Parathyroid adenoma (tissue), 2 donors: Measurements from ENCODE around the gene GID8.

Experiments
- H2AFZ ChIP-seq: fragments of 300-600 bp; sonication (generic); one replicate; pipeline ENCODE4 v1.7.0; 2017; ENCODE audit warnings: antibody characterized with exemption, mild to moderate bottlenecking
- H3K27ac ChIP-seq: fragments of 300-600 bp; sonication (generic); one replicate; pipeline ENCODE4 v1.7.0; 2017
- H3K27me3 ChIP-seq: fragments of 300-600 bp; sonication (generic); one replicate; pipeline ENCODE4 v1.7.0; 2017; ENCODE audit warnings: low read length; ENCODE audit not compliant: control insufficient read depth, insufficient read depth
- H3K36me3 ChIP-seq: fragments of 300-600 bp; sonication (generic); one replicate; pipeline ENCODE4 v1.7.0; 2017; ENCODE audit warnings: low read length; ENCODE audit not compliant: control insufficient read depth, insufficient read depth
- H3K4me1 ChIP-seq: fragments of 300-600 bp; sonication (generic); one replicate; pipeline ENCODE4 v1.7.0; 2017; ENCODE audit warnings: control low read depth
- H3K4me2 ChIP-seq: fragments of 300-600 bp; sonication (generic); one replicate; pipeline ENCODE4 v1.7.0; 2017; ENCODE audit warnings: low read length
- H3K4me3 ChIP-seq: fragments of 300-600 bp; sonication (generic); one replicate; pipeline ENCODE4 v1.7.0; 2017; ENCODE audit warnings: low read depth, low read length
- H3K79me2 ChIP-seq: fragments of 300-600 bp; sonication (generic); one replicate; pipeline ENCODE4 v1.7.0; 2017; ENCODE audit warnings: control low read depth
- H3K9ac ChIP-seq: fragments of 300-600 bp; sonication (generic); one replicate; pipeline ENCODE4 v1.7.0; 2017; ENCODE audit warnings: mild to moderate bottlenecking
- H3K9me3 ChIP-seq: fragments of 300-600 bp; sonication (generic); one replicate; pipeline ENCODE4 v1.7.0; 2017; ENCODE audit warnings: low read length; ENCODE audit not compliant: control insufficient read depth
- TF ChIP-seq, protein P1 (sequence below): fragments of 300-600 bp; sonication (generic); IDR thresholded peaks from one replicate; pipeline ENCODE4 v1.7.0; 2017; ENCODE audit warnings: antibody characterized with exemption, mild to moderate bottlenecking
- donor health status: primary hyperparathyroidism.

The GID8 gene

DNA sequence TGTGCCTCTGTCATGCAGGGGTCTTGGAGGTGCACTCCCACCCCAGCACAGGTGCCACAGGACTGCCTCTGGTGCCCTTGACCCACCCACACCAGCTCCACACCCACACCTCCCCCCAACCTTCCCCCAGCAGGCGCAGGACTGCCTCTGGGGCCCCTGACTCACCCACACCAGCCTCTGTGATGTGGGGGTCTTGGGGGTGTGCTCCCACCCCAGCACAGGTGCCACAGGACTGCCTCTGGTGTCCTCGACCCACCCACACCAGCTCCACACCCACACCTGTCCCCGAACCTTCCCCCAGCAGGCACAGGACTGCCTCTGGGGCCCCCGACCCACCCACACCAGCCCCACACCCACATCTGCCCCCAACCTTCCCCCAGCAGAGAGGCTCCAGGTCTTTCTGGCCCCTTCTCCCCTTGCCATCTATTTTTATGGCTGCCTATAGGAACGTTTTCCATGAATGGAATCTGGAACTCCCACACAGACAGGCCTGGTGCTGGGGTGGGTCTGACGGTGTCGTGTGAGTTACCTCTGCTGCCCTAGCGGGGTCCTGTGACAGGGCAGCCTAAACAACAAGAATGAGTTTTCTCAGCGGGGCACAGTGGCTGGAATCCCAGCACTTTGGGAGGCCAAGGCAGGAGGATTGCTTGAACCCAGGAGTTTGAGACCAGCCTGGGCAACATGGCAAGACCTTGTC, 38.0 kb downstream of the GID8 start:
- no peak overlapping the region for H2AFZ ChIP-seq
- peaks cover 9% of the 10 kb centered on the region for H3K27me3 ChIP-seq
- H3K4me2 ChIP-seq = no peak overlapping the region
- TF ChIP-seq, protein P1, sequence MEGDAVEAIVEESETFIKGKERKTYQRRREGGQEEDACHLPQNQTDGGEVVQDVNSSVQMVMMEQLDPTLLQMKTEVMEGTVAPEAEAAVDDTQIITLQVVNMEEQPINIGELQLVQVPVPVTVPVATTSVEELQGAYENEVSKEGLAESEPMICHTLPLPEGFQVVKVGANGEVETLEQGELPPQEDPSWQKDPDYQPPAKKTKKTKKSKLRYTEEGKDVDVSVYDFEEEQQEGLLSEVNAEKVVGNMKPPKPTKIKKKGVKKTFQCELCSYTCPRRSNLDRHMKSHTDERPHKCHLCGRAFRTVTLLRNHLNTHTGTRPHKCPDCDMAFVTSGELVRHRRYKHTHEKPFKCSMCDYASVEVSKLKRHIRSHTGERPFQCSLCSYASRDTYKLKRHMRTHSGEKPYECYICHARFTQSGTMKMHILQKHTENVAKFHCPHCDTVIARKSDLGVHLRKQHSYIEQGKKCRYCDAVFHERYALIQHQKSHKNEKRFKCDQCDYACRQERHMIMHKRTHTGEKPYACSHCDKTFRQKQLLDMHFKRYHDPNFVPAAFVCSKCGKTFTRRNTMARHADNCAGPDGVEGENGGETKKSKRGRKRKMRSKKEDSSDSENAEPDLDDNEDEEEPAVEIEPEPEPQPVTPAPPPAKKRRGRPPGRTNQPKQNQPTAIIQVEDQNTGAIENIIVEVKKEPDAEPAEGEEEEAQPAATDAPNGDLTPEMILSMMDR = no peak
- no peak overlapping the region for H3K4me3 ChIP-seq
- no peaks in the 10 kb centered on the region for H3K79me2 ChIP-seq
- H3K9ac ChIP-seq = no peak overlapping the region
- no peaks in the 10 kb centered on the region for H3K9me3 ChIP-seq
- no peaks in the 10 kb centered on the region for H3K4me1 ChIP-seq
- H3K36me3 ChIP-seq = no peaks in the 10 kb centered on the region
- no peak overlapping the region for H3K27ac ChIP-seq

DNA sequence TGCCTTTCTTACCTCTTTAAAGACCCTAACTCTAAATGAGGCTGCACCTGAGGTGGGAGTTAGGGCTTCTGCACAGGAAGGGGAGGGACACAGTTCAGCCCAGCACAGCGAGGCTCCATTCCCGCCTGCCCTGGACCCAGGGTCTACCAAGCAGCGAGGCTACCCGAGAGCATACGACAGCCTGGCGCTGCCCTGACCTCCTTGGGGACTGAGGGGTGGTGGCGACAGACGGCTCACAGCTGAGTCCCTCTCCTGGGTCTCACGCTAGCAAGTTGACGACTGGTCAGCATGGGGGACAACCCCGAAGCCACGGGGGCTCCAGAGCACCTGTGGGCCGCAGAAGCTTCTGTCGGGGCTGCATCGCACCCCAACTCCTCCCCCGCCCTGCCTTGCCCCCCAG, 38.9 kb downstream of the GID8 start:
- Histone ChIP-seq H3K79me2 (no peaks in the 10 kb centered on the region), H2AFZ (no peak overlapping the region), H3K4me2 (no peak overlapping the region), H3K36me3 (no peaks in the 10 kb centered on the region), H3K9me3 (no peaks in the 10 kb centered on the region), H3K4me3 (no peak overlapping the region), H3K9ac (no peak overlapping the region), H3K4me1 (no peaks in the 10 kb centered on the region), H3K27ac (no peak overlapping the region), H3K27me3 (peaks cover 7% of the 10 kb centered on the region)
- TF ChIP-seq, protein P1 = no peak

DNA sequence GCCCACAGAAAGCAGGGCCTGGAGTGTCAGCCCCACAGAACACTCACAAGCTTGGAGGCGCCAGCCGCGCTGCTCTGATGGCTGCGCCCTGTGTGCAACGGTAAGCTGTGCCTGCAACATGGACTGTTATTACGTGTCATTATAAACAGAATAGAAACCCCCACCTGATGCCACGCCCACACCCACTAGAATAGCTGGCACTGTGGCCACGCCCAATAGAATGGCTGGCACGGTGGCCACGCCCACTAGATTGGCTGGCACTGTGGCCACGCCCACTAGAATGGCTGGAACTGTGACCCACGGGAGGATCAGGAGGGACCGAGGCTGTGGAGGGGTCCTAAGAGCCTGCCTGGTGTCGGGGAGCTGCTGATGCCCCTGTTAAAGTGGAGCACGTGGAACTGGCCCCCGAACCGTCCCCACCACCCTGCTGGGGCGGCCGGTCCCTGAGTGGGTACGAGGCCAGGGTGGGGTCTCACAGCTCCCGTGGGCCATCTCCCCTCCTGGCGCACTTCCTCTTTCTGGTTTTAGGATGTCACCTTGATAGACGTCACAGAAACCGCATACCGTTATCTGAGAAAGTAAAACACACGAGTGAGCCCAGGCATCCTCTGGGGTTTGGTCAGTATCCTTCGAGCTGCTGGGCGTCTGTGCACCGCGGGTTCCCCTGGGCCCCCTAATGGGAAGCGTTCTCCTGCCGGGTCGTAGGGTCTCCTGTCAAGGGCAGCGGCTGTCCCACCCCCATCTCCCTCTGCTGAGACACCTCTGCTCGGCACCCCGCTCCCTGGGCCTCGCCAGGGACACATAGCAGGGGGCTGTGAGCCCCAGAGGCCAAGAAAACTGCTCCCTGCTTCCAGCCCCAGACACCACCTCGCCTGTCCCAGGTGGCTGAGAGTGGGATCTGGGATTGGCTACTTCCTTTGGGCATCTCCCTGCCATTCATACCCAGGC, 39.9 kb downstream of the GID8 start:
- Histone ChIP-seq H3K4me3 (no peak overlapping the region), H3K9ac (no peak overlapping the region), H2AFZ (no peak overlapping the region), H3K27me3 (peaks cover 7% of the 10 kb centered on the region), H3K4me2 (no peak overlapping the region), H3K79me2 (no peaks in the 10 kb centered on the region), H3K9me3 (no peaks in the 10 kb centered on the region), H3K27ac (no peak overlapping the region), H3K36me3 (no peaks in the 10 kb centered on the region), H3K4me1 (no peaks in the 10 kb centered on the region)
- TF ChIP-seq, protein P1 = no peak

DNA sequence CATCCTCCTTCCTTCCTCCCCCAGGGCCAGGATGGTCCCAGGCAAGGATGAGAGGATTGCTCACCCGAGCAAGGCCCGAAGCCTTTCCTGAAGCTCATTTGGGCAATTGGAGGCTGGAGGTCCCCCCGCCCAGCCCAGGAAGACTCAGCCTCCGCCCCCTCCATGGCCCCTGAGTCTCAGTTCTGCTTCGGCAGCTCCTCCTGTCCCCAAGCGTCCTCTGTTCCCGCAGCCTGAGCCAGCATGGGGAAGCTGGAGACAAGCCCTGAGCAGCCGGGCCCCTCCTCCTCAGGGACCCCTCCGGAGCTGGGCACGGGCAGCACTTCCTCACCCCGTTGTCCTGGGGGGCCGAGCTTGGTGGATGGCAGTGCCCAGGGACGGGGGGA, 40.6 kb downstream of the GID8 start:
- Histone ChIP-seq H3K4me2 (no peak overlapping the region), H3K9ac (no peak overlapping the region), H3K36me3 (no peaks in the 10 kb centered on the region), H3K27me3 (peaks cover 7% of the 10 kb centered on the region), H3K4me3 (no peak overlapping the region), H3K4me1 (no peaks in the 10 kb centered on the region), H3K79me2 (no peaks in the 10 kb centered on the region), H3K27ac (no peak overlapping the region), H3K9me3 (no peaks in the 10 kb centered on the region), H2AFZ (no peak overlapping the region)
- TF ChIP-seq, protein P1 = no peak
